Measurements from ENCODE around the gene MAP3K15.

DNA sequence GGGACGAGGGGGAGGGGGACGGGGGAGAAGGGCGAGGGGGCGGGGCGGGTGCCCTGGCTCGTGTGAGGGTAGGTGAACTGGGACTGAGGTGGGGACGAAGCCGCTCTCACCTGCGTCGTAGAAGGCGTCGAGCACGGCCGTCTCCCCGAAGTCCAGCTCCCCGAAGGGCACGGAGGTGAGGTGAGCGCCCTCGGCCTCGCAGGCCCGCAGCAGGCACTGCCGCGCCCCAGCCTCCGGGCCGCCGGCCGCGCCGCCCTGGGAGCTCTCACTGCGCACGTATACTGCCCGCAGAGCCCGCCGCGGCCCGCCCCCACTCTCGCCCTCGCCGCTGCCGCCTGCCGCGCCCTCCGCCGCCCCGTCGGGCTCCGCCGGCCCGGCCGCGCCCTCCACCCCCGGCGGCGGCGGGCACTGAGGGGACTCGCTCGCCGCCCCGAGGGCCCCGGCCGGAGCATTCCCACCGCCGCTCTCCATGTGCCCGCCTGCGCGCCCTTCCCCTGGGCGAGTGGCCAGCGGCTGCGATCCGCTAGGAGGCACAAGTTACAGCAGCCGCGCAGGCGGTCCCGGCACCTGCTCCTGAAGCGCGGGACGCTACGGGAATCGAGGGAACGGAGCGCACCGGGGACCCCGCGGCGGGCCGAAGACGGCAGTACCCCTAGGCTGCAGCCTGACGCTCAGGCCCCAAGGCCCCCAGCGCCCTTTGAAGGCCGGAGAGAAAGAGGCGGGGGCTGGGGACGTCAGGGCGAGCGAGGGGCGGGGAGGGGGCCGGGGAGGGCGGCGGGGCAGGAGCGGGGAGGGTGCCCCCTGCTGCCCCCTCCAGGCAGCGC is at the start of gene MAP3K15:
- TF ChIP-seq CTCF (IDR thresholded peaks at IDR 0.05) (peak in 1 of 7 experiments; percentile 30), POLR2A (IDR thresholded peaks at IDR 0.05) (no peak)

All from body of pancreas (tissue), 4 donors.